ENCODE results near the gene TMPRSS11F.

GRCh38 chr4:68141852-68142251 is 12.2 kb upstream of the TMPRSS11F start:
- TF ChIP-seq EZH2 (IDR thresholded peaks at IDR 0.05) (no peak), POLR2AphosphoS5 (IDR thresholded peaks at IDR 0.05; ENCODE audit: borderline replicate concordance, low read depth, low read length) (no peak), FOXP2 (optimal IDR thresholded peaks at IDR 0.05; ENCODE audit: control extremely low read depth, extremely low read length, insufficient read depth) (no peak)
